IMR-90 (cell line): ENCODE results near the gene MEIS3. TPM values are rescaled to one million over a fixed set of nuclear protein-coding genes. Genes with fewer than 3 reads are reported as not detected.

Experiments
- ATAC-seq: fragments of 200-7000 bp; cut with Tn5 transposase; 2 replicates; pipeline ENCODE4 v1.9.1; 2020; ENCODE audit warnings: low read depth, mild to moderate bottlenecking, moderate library complexity
- BruUV-seq: library from RNA; stranded (reverse); fragments of 400-500 nt; replicated peaks from 2 replicates; lab custom pipeline; 2021; lab: Mats Ljungman, UMichigan
- CTCF ChIA-PET: fragments of 300-600 bp; formaldehyde crosslinking; extraction: SDS; loops from one replicate; lab custom pipeline; 2021; ENCODE audit warnings: antibody characterized with exemption; lab: Yijun Ruan, JAX
- POLR2A ChIA-PET: fragments of 300-600 bp; sonication (Branson Sonifier 250); formaldehyde crosslinking; loops from one replicate; lab custom pipeline; 2022; ENCODE audit warnings: antibody characterized with exemption; ENCODE audit not compliant: unreplicated experiment; lab: Charles Lee
- DNase-seq: peaks from one replicate; pipeline ENCODE4 v3.0.0; 2013
- H2AFZ ChIP-seq: replicated peaks from 2 replicates; pipeline ENCODE3; 2013; ENCODE audit warnings: low read length, mild to moderate bottlenecking; ENCODE audit not compliant: poor library complexity
- H2AK5ac ChIP-seq: 2 replicates; pipeline ENCODE4 v1.6.1; 2013; ENCODE audit warnings: low read depth, low read length, inconsistent platforms
- H2AK9ac ChIP-seq: replicated peaks from 2 replicates; pipeline ENCODE3; 2013; ENCODE audit warnings: mild to moderate bottlenecking, low read depth, low read length, moderate library complexity; ENCODE audit not compliant: poor library complexity
- H2BK120ac ChIP-seq: 2 replicates; pipeline ENCODE4 v1.6.1; 2013; ENCODE audit warnings: low read depth, low read length, inconsistent platforms
- H2BK15ac ChIP-seq: 3 replicates; pipeline ENCODE4 v1.6.1; 2013; ENCODE audit warnings: low read depth, low read length, inconsistent platforms
- H2BK20ac ChIP-seq: 2 replicates; pipeline ENCODE4 v1.6.1; 2013; ENCODE audit warnings: low read depth, mild to moderate bottlenecking, inconsistent platforms, low read length, moderate library complexity
- H2BK5ac ChIP-seq: 2 replicates; pipeline ENCODE4 v1.6.1; 2013; ENCODE audit warnings: mild to moderate bottlenecking, low read depth, low read length, inconsistent platforms; ENCODE audit not compliant: poor library complexity, severe bottlenecking
- H3K14ac ChIP-seq: replicated peaks from 2 replicates; pipeline ENCODE4 v1.6.1; 2013; ENCODE audit warnings: low read depth, low read length, inconsistent platforms
- H3K18ac ChIP-seq: 2 replicates; pipeline ENCODE4 v1.6.1; 2013; ENCODE audit warnings: low read depth, low read length, control low read depth
- H3K23ac ChIP-seq: 2 replicates; pipeline ENCODE4 v1.6.1; 2013; ENCODE audit warnings: low read depth, low read length, inconsistent platforms
- H3K27ac ChIP-seq: 2 replicates; pipeline ENCODE4 v1.5.1; 2013; ENCODE audit warnings: mild to moderate bottlenecking, control low read depth, low read length; ENCODE audit not compliant: insufficient read depth
- H3K27me3 ChIP-seq: 2 replicates; pipeline ENCODE4 v1.6.1; 2013; ENCODE audit warnings: low read length; ENCODE audit not compliant: control insufficient read depth, insufficient read depth
- H3K36me3 ChIP-seq: 2 replicates; pipeline ENCODE4 v1.6.1; 2013; ENCODE audit warnings: low read length, mixed read lengths; ENCODE audit not compliant: control insufficient read depth, insufficient read depth
- H3K4ac ChIP-seq: 2 replicates; pipeline ENCODE4 v1.6.1; 2013; ENCODE audit warnings: low read depth, low read length, inconsistent platforms
- H3K4me1 ChIP-seq: 2 replicates; pipeline ENCODE4 v1.6.1; 2013; ENCODE audit warnings: low read length, mixed read lengths; ENCODE audit not compliant: control insufficient read depth, insufficient read depth
- H3K4me2 ChIP-seq: 2 replicates; pipeline ENCODE4 v1.6.1; 2013; ENCODE audit warnings: low read depth, mild to moderate bottlenecking, control low read depth, low read length, moderate library complexity
- H3K4me3 ChIP-seq: 2 replicates; pipeline ENCODE4 v1.5.1; 2013; ENCODE audit warnings: low read depth, mild to moderate bottlenecking, control low read depth, low read length, moderate library complexity; ENCODE audit not compliant: insufficient read depth
- H3K56ac ChIP-seq: 2 replicates; pipeline ENCODE4 v1.6.1; 2013; ENCODE audit warnings: low read length, inconsistent platforms; ENCODE audit not compliant: insufficient read depth; ENCODE audit errors: extremely low read depth
- H3K79me1 ChIP-seq, 2 experiments: 2 replicates each; pipeline ENCODE4 v1.6.1; 2013; ENCODE audit warnings: low read length in 2 of 2, inconsistent platforms in 1 of 2, low read depth in 1 of 2
- H3K9ac ChIP-seq: 2 replicates; pipeline ENCODE4 v1.6.1; 2013; ENCODE audit warnings: low read depth, low read length, control low read depth
- H3K9me1 ChIP-seq: 2 replicates; pipeline ENCODE4 v1.6.1; 2013; ENCODE audit warnings: low read length, inconsistent platforms; ENCODE audit not compliant: insufficient read depth
- H3K9me3 ChIP-seq: 2 replicates; pipeline ENCODE4 v1.6.1; 2013; ENCODE audit warnings: low read length; ENCODE audit not compliant: control insufficient read depth, insufficient read depth
- H4K20me1 ChIP-seq: 2 replicates; pipeline ENCODE4 v1.6.1; 2013; ENCODE audit warnings: low read length, inconsistent platforms; ENCODE audit not compliant: insufficient read depth
- H4K5ac ChIP-seq: 2 replicates; pipeline ENCODE4 v1.6.1; 2013; ENCODE audit warnings: mild to moderate bottlenecking, low read depth, low read length, control low read depth
- H4K8ac ChIP-seq, 2 experiments: 2 replicates each; pipeline ENCODE4 v1.6.1; 2013; ENCODE audit warnings: low read depth in 2 of 2, low read length in 2 of 2, control low read depth in 1 of 2, inconsistent platforms in 1 of 2
- H4K91ac ChIP-seq: 2 replicates; pipeline ENCODE4 v1.6.1; 2013; ENCODE audit warnings: low read depth, low read length, inconsistent platforms; ENCODE audit not compliant: insufficient read depth
- BHLHE40 ChIP-seq: fragments of 150-350 bp; IDR thresholded peaks from 2 replicates; pipeline ENCODE4 v1.6.1; 2016; ENCODE audit warnings: mild to moderate bottlenecking, low read depth, low read length
- CEBPB ChIP-seq: IDR thresholded peaks from 2 replicates; pipeline ENCODE4 v1.6.1; 2012; ENCODE audit warnings: low read depth, low read length, improper control_type of control experiment
- CHD1 ChIP-seq: IDR thresholded peaks from 2 replicates; pipeline ENCODE4 v1.6.1; 2012; ENCODE audit warnings: low read depth, low read length, improper control_type of control experiment
- FOS ChIP-seq: fragments of 150-350 bp; IDR thresholded peaks from 2 replicates; pipeline ENCODE4 v1.6.1; 2016; ENCODE audit warnings: low read depth, low read length
- MAFK ChIP-seq: IDR thresholded peaks from 2 replicates; pipeline ENCODE4 v1.6.1; 2012; ENCODE audit warnings: low read depth, low read length, improper control_type of control experiment
- MAZ ChIP-seq: IDR thresholded peaks from 2 replicates; pipeline ENCODE4 v1.6.1; 2012; ENCODE audit warnings: low read depth, mild to moderate bottlenecking, low read length, improper control_type of control experiment, moderate library complexity, borderline replicate concordance
- MXI1 ChIP-seq: IDR thresholded peaks from 2 replicates; pipeline ENCODE4 v1.6.1; 2012; ENCODE audit warnings: low read depth, mild to moderate bottlenecking, low read length, moderate library complexity, borderline replicate concordance
- NFE2L2 ChIP-seq: fragments of 150-350 bp; IDR thresholded peaks from 2 replicates; pipeline ENCODE4 v1.6.1; 2016; ENCODE audit warnings: low read depth, mild to moderate bottlenecking, low read length
- RAD21 ChIP-seq: IDR thresholded peaks from 2 replicates; pipeline ENCODE4 v1.6.1; 2012; ENCODE audit warnings: low read length, improper control_type of control experiment
- RCOR1 ChIP-seq: IDR thresholded peaks from 2 replicates; pipeline ENCODE4 v1.6.1; 2012; ENCODE audit warnings: mild to moderate bottlenecking, low read length, improper control_type of control experiment; ENCODE audit not compliant: insufficient replicate concordance
- RFX5 ChIP-seq: IDR thresholded peaks from 2 replicates; pipeline ENCODE4 v1.8.0; 2012; ENCODE audit warnings: low read depth, mild to moderate bottlenecking, low read length, moderate library complexity
- SMC3 ChIP-seq: fragments of 150-350 bp; IDR thresholded peaks from 2 replicates; pipeline ENCODE4 v1.6.1; 2016; ENCODE audit warnings: low read depth, mild to moderate bottlenecking, antibody characterized with exemption, low read length, moderate library complexity
- USF2 ChIP-seq: fragments of 150-350 bp; IDR thresholded peaks from 2 replicates; pipeline ENCODE4 v1.6.1; 2017; ENCODE audit warnings: mild to moderate bottlenecking, antibody characterized with exemption, low read length, low read depth
- WGBS, 2 experiments: methylation state at CpG; one replicate each; pipeline versions ENCODE4 v1.1.5 to v1.1.7; 2013; ENCODE audit warnings: missing lambda C conversion rate in 2 of 2; ENCODE audit not compliant: insufficient read length in 1 of 2; ENCODE audit errors: extremely low coverage in 2 of 2; 5-methylcytosine and 5-hydroxymethylcytosine counted together
- dilution Hi-C: fragments of 300-500 bp; cut with HindIII; formaldehyde crosslinking; loops from one replicate; pipeline ENCODE4 v1.14.3; 2018; ENCODE audit warnings: low sequenced_read_pairs; ENCODE audit not compliant: unreplicated experiment
- in situ Hi-C: fragments of 300-500 bp; cut with MboI; formaldehyde crosslinking; loops from 3 replicates; pipeline ENCODE4 v1.14.3; 2019; ENCODE audit warnings: low sequenced_read_pairs, inconsistent platforms, mixed read lengths
- intact Hi-C: fragments of 100-400 bp; cut with micrococcal nuclease; formaldehyde crosslinking; loops from 2 replicates; pipeline ENCODE4 v1.10.0; 2022
- polyA plus RNA-seq, 3 experiments: library from polyadenylated mRNA; depleted of rRNA; stranded (reverse); fragments of >200 nt; gene quantifications; 2 replicates each; pipeline ENCODE4 v1.2.3, GENCODE V29; 2012; ENCODE audit warnings: low replicate concordance in 1 of 3
- total RNA-seq: library from RNA; depleted of rRNA; stranded (reverse); fragments of >200 nt; gene quantifications from 2 replicates; pipeline ENCODE4 v1.2.3, GENCODE V29; 2012

MEIS3 gene
- total and polyA plus RNA-seq, 2 of the 4 experiments (the other 2 are of a cell fraction), result 32.4 to 33.0 TPM

- no peaks in the 10 kb centered on the region for H3K4me1 ChIP-seq
- no peak overlapping the region for H3K56ac ChIP-seq
- no peak for TF ChIP-seq NFE2L2
- no peak for TF ChIP-seq USF2
- TF ChIP-seq CEBPB, result no peak
- TF ChIP-seq BHLHE40, result no peak
- TF ChIP-seq MAZ, result no peak
- no peak for TF ChIP-seq RFX5
- TF ChIP-seq MAFK, result no peak
- TF ChIP-seq RCOR1, result no peak
- TF ChIP-seq SMC3, result no peak
- no peak for TF ChIP-seq FOS
- no peak for TF ChIP-seq CHD1
- no peak for TF ChIP-seq MXI1
- TF ChIP-seq RAD21, result no peak
- H3K18ac ChIP-seq, result no peak overlapping the region
- no peak overlapping the region for H4K8ac ChIP-seq
- ATAC-seq (no peak), DNase-seq (no peak)
- no peak overlapping the region for H2BK120ac ChIP-seq
- H3K79me1 ChIP-seq, result no peaks in the 10 kb centered on the region
- POLR2A ChIA-PET, result no interaction called here
- no peaks in the 10 kb centered on the region for H3K9me3 ChIP-seq
- dilution Hi-C loops, result no loop called here
- H3K36me3 ChIP-seq, result peaks cover 27% of the 10 kb centered on the region
- H2AK9ac ChIP-seq, result no peak overlapping the region
- H3K27me3 ChIP-seq, result no peaks in the 10 kb centered on the region
- no peak overlapping the region for H3K14ac ChIP-seq
- CTCF ChIA-PET, result no interaction called here
- intact Hi-C loops, result no loop called here
- peaks cover 8% of the 10 kb centered on the region; the same call in 1 of the 2 replicates for H4K20me1 ChIP-seq
- H2BK5ac ChIP-seq, result no peak overlapping the region
- no peak overlapping the region for H3K4me2 ChIP-seq
- no peak overlapping the region for H2AK5ac ChIP-seq
- H2BK20ac ChIP-seq, result no peak overlapping the region
- in situ Hi-C loops, result no loop called here
- 75% methylated on average over 2 of the region's 9 CpGs; no CpG with 5 or more reads in 1 of the 2 experiments for WGBS, 2 experiments
- BruUV-seq, result no TSS peak
- H4K91ac ChIP-seq, result no peak overlapping the region
- H3K9me1 ChIP-seq, result 0 out of 2 replicates have a peak, but pooled peaks cover 6% of the 10 kb centered on the region
- no peak overlapping the region for H4K5ac ChIP-seq
- H3K9ac ChIP-seq, result no peak overlapping the region
- no peak overlapping the region for H3K4me3 ChIP-seq
- H3K4ac ChIP-seq, result no peak overlapping the region
- H2AFZ ChIP-seq, result no peak overlapping the region
- no peak overlapping the region for H3K27ac ChIP-seq
- no peak overlapping the region for H2BK15ac ChIP-seq
- no peak overlapping the region for H3K23ac ChIP-seq
Measured at GRCh38 chr19:47404334-47405196, 14.8 kb downstream of the MEIS3 start.
